Thoracic aorta endothelial cell (primary cell): ENCODE measurements around the gene STK36. TPM values are rescaled to one million over a fixed set of nuclear protein-coding genes. Genes with fewer than 3 reads are reported as not detected.

Source experiments
- total RNA-seq: library from RNA; depleted of rRNA; stranded (reverse); fragments of >200 nt; gene quantifications from 2 replicates; pipeline ENCODE4 v1.2.3, GENCODE V29; 2012

Gene STK36
- 23.5 and 24.8 TPM in 2 replicates for total RNA-seq

GRCh38 chr2:218671654-218672566 lies at the start of gene STK36, which contains the start of gene RNF25:
Gene STK36 (plus strand): TSS chr2:218672086. CDS start chr2:218672830, 744 bp downstream.
Gene RNF25 (minus strand): TSS chr2:218672002. CDS start chr2:218671970, 32 bp downstream.

GRCh38 chr2:218659258-218659987 lies 12.5 kb upstream of the STK36 start, which contains the start of the genes BCS1L and ZNF142:
Gene BCS1L (plus strand): TSS chr2:218659683. CDS start chr2:218660988, 1,305 bp downstream.
Gene ZNF142 (minus strand): TSS chr2:218659623. CDS start chr2:218656429, 3,194 bp downstream.

GRCh38 chr2:218710687-218711549 lies 39.0 kb downstream of the STK36 start, which contains the start of gene TTLL4:
Gene TTLL4 (plus strand): TSS chr2:218710835. CDS start chr2:218737677, 26,842 bp downstream.

Other genes with a start within 250 kb of the STK36 start
- gene USP37, start 103.7 kb upstream of the STK36 start, total RNA-seq: 21.1 and 21.3 TPM in 2 replicates
- 87.9 and 115 TPM in 2 replicates for gene CNOT9, start 103.2 kb upstream of the STK36 start, total RNA-seq
- 0.79 and 2.3 TPM in 2 replicates for gene PLCD4, start 64.2 kb upstream of the STK36 start, total RNA-seq
- gene ZNF142, start 12.5 kb upstream of the STK36 start, total RNA-seq: 21.4 and 24.7 TPM in 2 replicates
- 44.9 and 46.7 TPM in 2 replicates for gene BCS1L, start 12.4 kb upstream of the STK36 start, total RNA-seq
- gene RNF25, start 84 bp upstream of the STK36 start, total RNA-seq: 20.3 and 24.2 TPM in 2 replicates
- gene TTLL4, start 38.7 kb downstream of the STK36 start, total RNA-seq: 18.9 and 21.8 TPM in 2 replicates
- 4.1 and 6.4 TPM in 2 replicates for gene CYP27A1, start 110.1 kb downstream of the STK36 start, total RNA-seq
- gene PRKAG3, start 159.7 kb downstream of the STK36 start, total RNA-seq: not detected in 2 replicates
- not detected in 2 replicates for gene WNT6, start 187.7 kb downstream of the STK36 start, total RNA-seq
- 0.07 TPM in 1 of 2 replicates, not detected in the other for gene WNT10A, start 208.8 kb downstream of the STK36 start, total RNA-seq